BLaER1 (cell line): ENCODE data around the gene ZNF681.

Experiments used
- H3K27ac ChIP-seq: shearing (Covaris generic); formaldehyde crosslinking; 2 replicates; pipeline ENCODE4 v1.8.1; 2022
- H3K27me3 ChIP-seq: shearing (Covaris generic); formaldehyde crosslinking; 2 replicates; pipeline ENCODE4 v1.8.1; 2022
- H3K36me3 ChIP-seq: shearing (Covaris generic); formaldehyde crosslinking; 2 replicates; pipeline ENCODE4 v1.8.1; 2022
- H3K4me1 ChIP-seq: shearing (Covaris generic); formaldehyde crosslinking; 2 replicates; pipeline ENCODE4 v1.8.1; 2022
- H3K4me2 ChIP-seq: shearing (Covaris generic); formaldehyde crosslinking; 2 replicates; pipeline ENCODE4 v1.8.1; 2022
- H3K4me3 ChIP-seq: shearing (Covaris generic); formaldehyde crosslinking; 2 replicates; pipeline ENCODE4 v1.8.1; 2022
- H3K9ac ChIP-seq: shearing (Covaris generic); formaldehyde crosslinking; 2 replicates; pipeline ENCODE4 v1.8.1; 2022
- H3K9me3 ChIP-seq: shearing (Covaris generic); formaldehyde crosslinking; 2 replicates; pipeline ENCODE4 v1.8.1; 2022
- H4K20me1 ChIP-seq: shearing (Covaris generic); formaldehyde crosslinking; 2 replicates; pipeline ENCODE4 v1.8.1; 2022
- Cebpa-rat ChIP-seq: shearing (Covaris generic); IDR thresholded peaks from 2 replicates; pipeline ENCODE4 v1.8.1; 2022

Gene ZNF681

GRCh38 chr19:23777216-23777615, 18.5 kb upstream of the ZNF681 start:
- Histone ChIP-seq H3K9me3 (peaks cover 25% of the 10 kb centered on the region), H4K20me1 (no peaks in the 10 kb centered on the region), H3K27me3 (no peaks in the 10 kb centered on the region), H3K9ac (no peak overlapping the region), H3K27ac (no peak overlapping the region), H3K4me3 (no peak overlapping the region), H3K36me3 (peaks cover 20% of the 10 kb centered on the region), H3K4me2 (no peak overlapping the region), H3K4me1 (no peaks in the 10 kb centered on the region)
- TF ChIP-seq Cebpa-rat = no peak

GRCh38 chr19:23776507-23777205, 18.0 kb upstream of the ZNF681 start:
- peaks cover 22% of the 10 kb centered on the region for H3K9me3 ChIP-seq
- no peaks in the 10 kb centered on the region for H3K4me1 ChIP-seq
- H3K4me2 ChIP-seq = no peak overlapping the region
- no peak overlapping the region for H3K4me3 ChIP-seq
- H3K9ac ChIP-seq = no peak overlapping the region
- H3K27me3 ChIP-seq = no peaks in the 10 kb centered on the region
- TF ChIP-seq Cebpa-rat = no peak
- no peaks in the 10 kb centered on the region for H4K20me1 ChIP-seq
- H3K36me3 ChIP-seq = peaks cover 14% of the 10 kb centered on the region
- no peak overlapping the region for H3K27ac ChIP-seq

GRCh38 chr19:23774524-23774971, 15.9 kb upstream of the ZNF681 start:
- Histone ChIP-seq H3K9me3 (peaks cover 21% of the 10 kb centered on the region), H3K4me2 (no peak overlapping the region), H3K9ac (no peak overlapping the region), H3K36me3 (peaks cover 10% of the 10 kb centered on the region), H3K4me1 (no peaks in the 10 kb centered on the region), H3K4me3 (no peak overlapping the region), H3K27ac (no peak overlapping the region), H4K20me1 (no peaks in the 10 kb centered on the region), H3K27me3 (no peaks in the 10 kb centered on the region)
- no peak for TF ChIP-seq Cebpa-rat

- Histone ChIP-seq H3K27me3 (no peaks in the 10 kb centered on the region), H3K4me2 (no peak overlapping the region), H3K9ac (no peak overlapping the region), H3K4me3 (no peak overlapping the region), H3K4me1 (no peaks in the 10 kb centered on the region), H4K20me1 (no peaks in the 10 kb centered on the region), H3K9me3 (peaks cover 17% of the 10 kb centered on the region), H3K36me3 (peaks cover 6% of the 10 kb centered on the region), H3K27ac (no peak overlapping the region)
- TF ChIP-seq Cebpa-rat = no peak
These were observed 15.4 kb upstream of the ZNF681 start for GRCh38 chr19:23774106-23774505.

- Histone ChIP-seq H3K4me2 (no peak overlapping the region), H4K20me1 (no peaks in the 10 kb centered on the region), H3K4me1 (no peaks in the 10 kb centered on the region), H3K4me3 (no peak overlapping the region), H3K9ac (no peak overlapping the region), H3K9me3 (peaks cover 14% of the 10 kb centered on the region), H3K27ac (no peak overlapping the region), H3K36me3 (peaks cover 2% of the 10 kb centered on the region), H3K27me3 (no peaks in the 10 kb centered on the region)
- no peak for TF ChIP-seq Cebpa-rat
These were observed 14.0 kb upstream of the ZNF681 start for GRCh38 chr19:23772675-23773063.

GRCh38 chr19:23771761-23772674, 13.3 kb upstream of the ZNF681 start:
- Histone ChIP-seq H3K4me1 (no peaks in the 10 kb centered on the region), H3K27ac (no peak overlapping the region), H4K20me1 (no peaks in the 10 kb centered on the region), H3K36me3 (peaks cover 2% of the 10 kb centered on the region; the same call in 1 of the 2 replicates), H3K4me3 (no peak overlapping the region), H3K9ac (no peak overlapping the region), H3K4me2 (no peak overlapping the region), H3K27me3 (no peaks in the 10 kb centered on the region), H3K9me3 (peaks cover 18% of the 10 kb centered on the region)
- TF ChIP-seq Cebpa-rat = no peak

GRCh38 chr19:23771316-23771715, 12.6 kb upstream of the ZNF681 start:
- no peak for TF ChIP-seq Cebpa-rat
- H3K27ac ChIP-seq = no peak overlapping the region
- H3K36me3 ChIP-seq = peaks cover 5% of the 10 kb centered on the region; the same call in 1 of the 2 replicates
- no peaks in the 10 kb centered on the region for H3K4me1 ChIP-seq
- H3K4me3 ChIP-seq = no peak overlapping the region
- H4K20me1 ChIP-seq = no peaks in the 10 kb centered on the region
- H3K9ac ChIP-seq = no peak overlapping the region
- no peak overlapping the region for H3K4me2 ChIP-seq
- H3K9me3 ChIP-seq = peaks cover 22% of the 10 kb centered on the region
- no peaks in the 10 kb centered on the region for H3K27me3 ChIP-seq

GRCh38 chr19:23770672-23771250, 12.1 kb upstream of the ZNF681 start:
- H3K4me1 ChIP-seq = no peaks in the 10 kb centered on the region
- no peak overlapping the region for H3K4me2 ChIP-seq
- TF ChIP-seq Cebpa-rat = no peak
- H3K36me3 ChIP-seq = peaks cover 5% of the 10 kb centered on the region; the same call in 1 of the 2 replicates
- peaks cover 22% of the 10 kb centered on the region for H3K9me3 ChIP-seq
- H3K27me3 ChIP-seq = no peaks in the 10 kb centered on the region
- no peak overlapping the region for H3K4me3 ChIP-seq
- H4K20me1 ChIP-seq = no peaks in the 10 kb centered on the region
- no peak overlapping the region for H3K9ac ChIP-seq
- H3K27ac ChIP-seq = no peak overlapping the region

GRCh38 chr19:23769691-23770468, 11.2 kb upstream of the ZNF681 start:
- Histone ChIP-seq H3K9me3 (peaks cover 22% of the 10 kb centered on the region), H4K20me1 (no peaks in the 10 kb centered on the region), H3K4me1 (no peaks in the 10 kb centered on the region), H3K4me3 (no peak overlapping the region), H3K9ac (no peak overlapping the region), H3K4me2 (no peak overlapping the region), H3K27ac (no peak overlapping the region), H3K36me3 (peaks cover 5% of the 10 kb centered on the region; the same call in 1 of the 2 replicates), H3K27me3 (no peaks in the 10 kb centered on the region)
- no peak for TF ChIP-seq Cebpa-rat
